Measurements from ENCODE around the gene LHFPL2. TPM values are rescaled to one million over a fixed set of nuclear protein-coding genes. Genes with fewer than 3 reads are reported as not detected.

The LHFPL2 gene
- total and polyA plus RNA-seq, 2 of the 4 experiments (the other 2 are of a cell fraction), result 6.5 to 11.3 TPM

- Histone ChIP-seq H3K4me3 (ENCODE audit: insufficient read depth, low read depth, low read length) (no peak overlapping the region), H2AFZ (replicated peaks; ENCODE audit: low read length, poor library complexity) (no peak overlapping the region), H2AK9ac (replicated peaks; ENCODE audit: low read depth, low read length, poor library complexity) (no peak overlapping the region), H4K5ac (ENCODE audit: low read depth, low read length) (no peak overlapping the region), H3K23ac (ENCODE audit: low read depth, low read length) (no peak overlapping the region), H3K18ac (ENCODE audit: low read depth, low read length) (no peak overlapping the region), H4K8ac (ENCODE audit: low read depth in 2 of 2, low read length in 2 of 2) (no peak overlapping the region), H2BK5ac (ENCODE audit: low read depth, low read length, poor library complexity, severe bottlenecking) (no peak overlapping the region), H3K9me1 (ENCODE audit: insufficient read depth, low read length) (peaks cover 10% of the 10 kb centered on the region; the same call in 1 of the 2 replicates), H3K9ac (ENCODE audit: low read depth, low read length) (no peak overlapping the region), H3K4me2 (ENCODE audit: low read depth, low read length) (no peak overlapping the region), H3K4ac (ENCODE audit: low read depth, low read length) (no peak overlapping the region), H3K27me3 (ENCODE audit: control insufficient read depth, insufficient read depth, low read length) (no peaks in the 10 kb centered on the region), H4K20me1 (ENCODE audit: insufficient read depth, low read length) (0 out of 2 replicates have a peak, but pooled peaks cover 6% of the 10 kb centered on the region), H3K56ac (ENCODE audit: extremely low read depth, insufficient read depth, low read length) (no peak overlapping the region), H3K9me3 (ENCODE audit: control insufficient read depth, insufficient read depth, low read length) (peaks cover 2% of the 10 kb centered on the region; the same call in 1 of the 2 replicates), H3K36me3 (ENCODE audit: control insufficient read depth, insufficient read depth, low read length) (peaks cover 11% of the 10 kb centered on the region), H2BK120ac (ENCODE audit: low read depth, low read length) (no peak overlapping the region), H3K79me1 (ENCODE audit: low read depth in 1 of 2, low read length in 2 of 2) (peaks cover 22 to 40% of the 10 kb centered on the region in 2 experiments), H3K14ac (replicated peaks; ENCODE audit: low read depth, low read length) (no peak overlapping the region), H2BK20ac (ENCODE audit: low read depth, low read length) (no peak overlapping the region), H4K91ac (ENCODE audit: insufficient read depth, low read depth, low read length) (no peak overlapping the region), H3K27ac (ENCODE audit: insufficient read depth, low read length) (no peak overlapping the region), H3K4me1 (ENCODE audit: control insufficient read depth, insufficient read depth, low read length) (no peaks in the 10 kb centered on the region; the same call in none of the 2 replicates), H2AK5ac (ENCODE audit: low read depth, low read length) (no peak overlapping the region), H2BK15ac (ENCODE audit: low read depth, low read length) (no peak overlapping the region)
- intact Hi-C loops (cut with micrococcal nuclease) (no loop called here), in situ Hi-C loops (cut with MboI; ENCODE audit: low sequenced_read_pairs) (no loop called here), dilution Hi-C loops (cut with HindIII; ENCODE audit: low sequenced_read_pairs, unreplicated experiment) (no loop called here)
- no peak for ATAC-seq (ENCODE audit: low read depth)
- BruUV-seq (replicated peaks), result no TSS peak
- no peak for DNase-seq
- TF ChIP-seq MXI1 (IDR thresholded peaks at IDR 0.05; ENCODE audit: borderline replicate concordance, low read depth, low read length) (no peak), FOS (IDR thresholded peaks at IDR 0.05; ENCODE audit: low read depth, low read length) (no peak), CEBPB (IDR thresholded peaks at IDR 0.05; ENCODE audit: low read depth, low read length) (no peak), CHD1 (IDR thresholded peaks at IDR 0.05; ENCODE audit: low read depth, low read length) (no peak), RFX5 (IDR thresholded peaks at IDR 0.05; ENCODE audit: low read depth, low read length) (no peak), CTCF (conservative IDR thresholded peaks at IDR 0.05; ENCODE audit: low read depth, low read length) (no peak), RCOR1 (IDR thresholded peaks at IDR 0.05; ENCODE audit: insufficient replicate concordance, low read length) (no peak), POLR2A (IDR thresholded peaks at IDR 0.05; ENCODE audit: low read depth, low read length) (no peak), MAFK (IDR thresholded peaks at IDR 0.05; ENCODE audit: low read depth, low read length) (no peak), ELK1 (IDR thresholded peaks at IDR 0.05; ENCODE audit: borderline replicate concordance, low read depth, low read length) (no peak), RAD21 (IDR thresholded peaks at IDR 0.05; ENCODE audit: low read length) (no peak), MAZ (IDR thresholded peaks at IDR 0.05; ENCODE audit: borderline replicate concordance, low read depth, low read length) (no peak), BHLHE40 (IDR thresholded peaks at IDR 0.05; ENCODE audit: low read depth, low read length) (no peak), NFE2L2 (IDR thresholded peaks at IDR 0.05; ENCODE audit: low read depth, low read length) (no peak), USF2 (IDR thresholded peaks at IDR 0.05; ENCODE audit: low read depth, low read length) (no peak), SMC3 (IDR thresholded peaks at IDR 0.05; ENCODE audit: low read depth, low read length) (no peak)
- POLR2A ChIA-PET (ENCODE audit: unreplicated experiment), result no interaction called here
- WGBS, 2 experiments (ENCODE audit: extremely low coverage in 2 of 2, insufficient read length in 1 of 2), result no CpG with 5 or more reads among the region's 2 CpGs
- CTCF ChIA-PET, result no interaction called here
Measured at GRCh38 chr5:78563621-78564020, 85.0 kb downstream of the LHFPL2 start.

Data from IMR-90 (cell line).